ENCODE data around the gene ILF2. TPM values are rescaled to one million over a fixed set of nuclear protein-coding genes. Genes with fewer than 3 reads are reported as not detected.
A peak's percentile ranks its signal among the peaks of the same experiment; 100 is the strongest.

ILF2 gene
- total and polyA plus RNA-seq, 2 of the 13 experiments (the other 11 are each of a cell fraction or from before 2014, with no cell fraction given) = 292 to 366 TPM

- TF ChIP-seq UBTF (CRISPR knock-in tag; IDR thresholded peaks at IDR 0.05) = peak; percentile 57
- no peak for TF ChIP-seq ZNF317 (CRISPR knock-in tag; IDR thresholded peaks at IDR 0.05)
- no peak for TF ChIP-seq SNAPC2 (CRISPR knock-in tag; IDR thresholded peaks at IDR 0.05)
- TF ChIP-seq E2F5 (CRISPR knock-in tag; conservative IDR thresholded peaks at IDR 0.05) = no peak
- no peak for TF ChIP-seq FOXJ3 (CRISPR knock-in tag; IDR thresholded peaks at IDR 0.05; ENCODE audit: borderline replicate concordance)
- TF ChIP-seq NFE2 (CRISPR knock-in tag; IDR thresholded peaks at IDR 0.05) = no peak
- TF ChIP-seq KLF11 (CRISPR knock-in tag; IDR thresholded peaks at IDR 0.05) = peak; percentile 82; the same call in 1 of the 2 replicates
- no peak for TF ChIP-seq MYC (CRISPR knock-in tag; IDR thresholded peaks at IDR 0.05; ENCODE audit: borderline replicate concordance)
- TF ChIP-seq ZNF274 (CRISPR knock-in tag; IDR thresholded peaks at IDR 0.05) = no peak; the same call in 1 of the 2 replicates
- TF ChIP-seq GATAD1 (CRISPR knock-in tag; IDR thresholded peaks at IDR 0.05) = no peak
- no peak for TF ChIP-seq ZNF383 (CRISPR knock-in tag; IDR thresholded peaks at IDR 0.05; ENCODE audit: borderline replicate concordance)
- no peak for TF ChIP-seq NR0B2 (CRISPR knock-in tag; IDR thresholded peaks at IDR 0.05)
- TF ChIP-seq HNRNPLL (IDR thresholded peaks at IDR 0.05; ENCODE audit: low read depth, low read length, poor library complexity, severe bottlenecking) = no peak
- 0 out of 2 replicates have a peak, but pooled peaks have one; percentile 27 for TF ChIP-seq ISL2 (CRISPR knock-in tag; IDR thresholded peaks at IDR 0.05)
- no peak for TF ChIP-seq ZNF235 (CRISPR knock-in tag; IDR thresholded peaks at IDR 0.05; ENCODE audit: borderline replicate concordance)
- no peak for TF ChIP-seq ZBTB37 (CRISPR knock-in tag; IDR thresholded peaks at IDR 0.05)
- no peak for TF ChIP-seq KMT2B (CRISPR knock-in tag; IDR thresholded peaks at IDR 0.05)
- TF ChIP-seq STAT5B (CRISPR knock-in tag; IDR thresholded peaks at IDR 0.05) = no peak
- TF ChIP-seq TCF7L2 (IDR thresholded peaks at IDR 0.05; ENCODE audit: low read depth, low read length) = no peak
- TF ChIP-seq ZNF468 (CRISPR knock-in tag; IDR thresholded peaks at IDR 0.05) = no peak
- no peak for TF ChIP-seq ATF2 (CRISPR knock-in tag; IDR thresholded peaks at IDR 0.05)
- TF ChIP-seq ZNF614 (CRISPR knock-in tag; IDR thresholded peaks at IDR 0.05; ENCODE audit: borderline replicate concordance) = no peak
Observed at GRCh38 chr1:153626904-153627714, 43.7 kb downstream of the ILF2 start, which contains the start of gene S100A13 (continued).
